NCI-H345 treated with DMSO at 0.1 percent for 48 hours (cell line): ENCODE measurements around the gene MYADML2.

Source experiments
- DNase-seq: peaks from one replicate; lab custom pipeline; 2025; ENCODE audit not compliant: unreplicated experiment; lab: John Stamatoyannopoulos, UW

Gene MYADML2

GRCh38 chr17:81901167-81902022, 45.6 kb downstream of the MYADML2 start:
- DNase-seq, result no peak

GRCh38 chr17:81900181-81900820, 46.7 kb downstream of the MYADML2 start:
- DNase-seq, result no peak

GRCh38 chr17:81899514-81900166, 47.4 kb downstream of the MYADML2 start:
- DNase-seq, result no peak

DNA sequence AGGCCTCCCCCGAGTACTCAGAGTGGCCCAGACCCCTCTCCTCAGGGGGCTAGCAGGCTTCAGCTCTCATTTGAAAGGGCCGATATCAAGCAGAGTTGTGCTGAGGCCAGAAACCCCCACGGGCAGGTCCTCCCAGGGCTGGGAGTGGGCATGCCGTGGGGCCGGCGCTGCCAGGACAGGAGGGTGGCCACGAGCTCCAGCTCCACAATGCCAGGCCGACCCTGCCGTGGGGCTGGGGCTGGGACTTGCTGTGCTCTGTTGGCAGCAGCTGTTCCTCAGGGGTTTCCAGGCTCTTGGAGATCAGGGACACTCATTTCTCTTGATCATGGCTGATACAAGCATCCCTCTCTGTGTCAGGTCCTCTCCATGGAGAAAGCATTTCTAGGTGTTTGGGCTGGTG, 48.1 kb downstream of the MYADML2 start:
- DNase-seq, result no peak

DNA sequence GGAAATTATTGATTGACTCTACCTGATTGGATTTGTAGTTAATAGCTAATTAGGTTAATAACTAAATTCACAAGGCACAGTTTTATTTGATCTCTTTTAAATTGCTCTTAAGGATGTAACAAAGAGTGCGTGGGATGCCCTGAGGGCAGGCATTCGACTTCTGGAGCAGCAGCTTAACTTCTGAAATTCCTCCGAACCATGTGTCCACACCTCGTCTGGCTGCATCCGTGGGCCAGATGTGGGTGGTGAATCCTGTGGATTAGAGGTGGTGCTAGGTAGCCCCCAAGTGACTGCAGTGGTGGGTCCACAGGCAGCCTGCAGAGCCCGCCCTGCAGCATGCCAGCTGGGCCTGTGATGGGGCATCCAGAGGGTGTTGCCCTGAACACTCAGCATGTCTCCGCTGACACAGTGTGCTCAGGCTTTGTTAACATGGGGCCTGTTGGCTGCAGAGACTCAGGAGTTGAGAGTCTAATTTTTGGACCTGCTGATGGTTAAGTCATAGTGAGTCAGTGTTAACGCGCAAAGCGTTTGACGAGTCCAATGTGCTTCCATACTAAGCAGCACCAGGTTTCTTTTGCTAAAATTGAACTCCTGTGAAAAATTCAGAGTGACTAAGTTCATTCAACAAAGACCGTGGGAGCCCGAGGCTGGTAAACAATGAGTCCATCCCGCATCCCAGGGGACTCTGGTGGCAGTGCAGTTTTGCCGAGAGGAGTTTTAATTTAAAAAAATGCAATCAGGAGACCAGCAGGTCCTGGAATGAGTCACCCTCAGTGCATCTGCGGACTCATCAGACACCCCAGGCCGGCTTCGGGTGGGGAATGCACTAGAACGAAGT, 48.8 kb downstream of the MYADML2 start:
- no peak for DNase-seq

DNA sequence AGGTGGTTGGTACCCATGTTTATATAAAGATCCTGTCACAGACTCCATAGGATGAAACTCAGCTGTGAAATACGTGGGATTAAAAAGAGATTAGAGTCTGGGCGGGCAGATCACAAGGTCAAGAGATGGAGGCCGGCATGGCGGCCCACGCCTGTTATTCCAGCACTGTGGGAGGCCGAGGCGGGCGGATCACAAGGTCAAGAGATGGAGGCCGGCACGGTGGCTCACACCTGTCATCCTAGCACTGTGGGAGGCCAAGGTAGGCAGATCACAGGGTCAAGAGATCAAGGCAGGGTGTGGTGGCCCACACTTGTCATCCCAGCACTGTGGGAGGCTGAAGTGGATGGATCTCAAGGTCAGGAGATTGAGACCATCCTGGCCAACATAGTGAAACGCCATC, 51.6 kb downstream of the MYADML2 start:
- no peak for DNase-seq

DNA sequence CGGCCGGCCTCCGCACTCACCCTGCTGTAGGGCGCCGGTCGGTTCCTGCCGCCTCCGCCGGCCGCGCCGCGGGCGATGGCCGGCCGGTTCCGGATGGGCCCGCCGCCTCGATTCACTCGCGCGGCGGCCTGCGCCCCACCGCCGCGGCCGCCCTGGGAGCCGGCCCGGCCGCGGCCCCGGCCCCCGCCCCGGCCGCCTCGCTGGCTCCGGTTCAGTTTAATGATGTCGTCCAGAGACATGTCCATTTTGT, 55.8 kb downstream of the MYADML2 start:
- no peak for DNase-seq

DNA sequence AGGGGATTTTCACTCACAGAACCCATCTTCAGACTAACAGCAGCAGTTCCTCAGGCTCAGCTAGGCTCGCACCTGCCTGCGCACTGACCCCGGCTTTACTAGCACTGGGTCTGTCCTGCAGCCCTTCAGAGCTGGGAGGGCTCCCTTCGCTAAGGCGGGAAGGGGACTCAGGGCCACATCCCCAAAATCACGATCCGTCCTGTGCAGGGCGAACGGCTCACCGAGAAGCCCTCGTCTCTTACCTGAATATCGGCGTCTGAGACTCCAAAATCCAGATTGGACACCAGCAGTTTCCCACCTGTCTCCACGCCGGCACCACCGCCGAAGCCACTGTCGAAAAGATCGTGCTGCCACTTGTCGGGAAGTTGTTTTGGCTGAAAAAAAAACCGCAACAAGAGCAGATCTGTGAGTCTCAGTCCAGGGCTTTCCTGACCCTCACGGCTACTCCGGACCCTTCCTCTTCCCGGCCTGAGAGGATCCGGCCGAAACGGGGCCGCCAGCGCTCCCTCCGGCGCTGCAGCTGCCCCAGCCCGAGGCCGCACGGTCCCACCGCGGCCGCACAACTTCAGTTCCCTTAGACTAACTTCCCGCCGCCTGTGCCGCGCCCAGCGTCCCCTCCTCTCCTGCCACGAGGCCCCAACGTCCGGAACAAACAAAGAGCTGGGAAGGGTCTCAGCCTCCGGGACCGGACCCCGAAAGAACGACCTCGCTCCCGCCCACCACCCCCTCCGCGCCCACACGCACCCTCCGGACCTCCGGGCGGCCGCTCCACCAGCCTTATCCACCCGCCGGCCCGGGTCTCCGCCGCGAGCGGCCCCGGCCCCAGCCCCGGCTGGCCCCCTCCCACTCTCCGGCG, 56.4 kb downstream of the MYADML2 start:
- no peak for DNase-seq
